Inflammatory macrophage (primary cell): ENCODE measurements around the gene VTN.

Experiments
- DNase-seq, 2 donors: peaks; one replicate each; pipeline ENCODE4 v3.0.0-alpha.2; 2020 to 2022
- total RNA-seq, 18 experiments: gene quantifications; one replicate each; lab custom pipeline; 2026; ENCODE audit warnings: mixed read lengths in 6 of 18, inconsistent platforms in 2 of 18; lab: John Stamatoyannopoulos, UW

Gene VTN, protein sequence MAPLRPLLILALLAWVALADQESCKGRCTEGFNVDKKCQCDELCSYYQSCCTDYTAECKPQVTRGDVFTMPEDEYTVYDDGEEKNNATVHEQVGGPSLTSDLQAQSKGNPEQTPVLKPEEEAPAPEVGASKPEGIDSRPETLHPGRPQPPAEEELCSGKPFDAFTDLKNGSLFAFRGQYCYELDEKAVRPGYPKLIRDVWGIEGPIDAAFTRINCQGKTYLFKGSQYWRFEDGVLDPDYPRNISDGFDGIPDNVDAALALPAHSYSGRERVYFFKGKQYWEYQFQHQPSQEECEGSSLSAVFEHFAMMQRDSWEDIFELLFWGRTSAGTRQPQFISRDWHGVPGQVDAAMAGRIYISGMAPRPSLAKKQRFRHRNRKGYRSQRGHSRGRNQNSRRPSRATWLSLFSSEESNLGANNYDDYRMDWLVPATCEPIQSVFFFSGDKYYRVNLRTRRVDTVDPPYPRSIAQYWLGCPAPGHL
- 0 to 0.59 (median 0) reads per million in 18 experiments for total RNA-seq

DNA sequence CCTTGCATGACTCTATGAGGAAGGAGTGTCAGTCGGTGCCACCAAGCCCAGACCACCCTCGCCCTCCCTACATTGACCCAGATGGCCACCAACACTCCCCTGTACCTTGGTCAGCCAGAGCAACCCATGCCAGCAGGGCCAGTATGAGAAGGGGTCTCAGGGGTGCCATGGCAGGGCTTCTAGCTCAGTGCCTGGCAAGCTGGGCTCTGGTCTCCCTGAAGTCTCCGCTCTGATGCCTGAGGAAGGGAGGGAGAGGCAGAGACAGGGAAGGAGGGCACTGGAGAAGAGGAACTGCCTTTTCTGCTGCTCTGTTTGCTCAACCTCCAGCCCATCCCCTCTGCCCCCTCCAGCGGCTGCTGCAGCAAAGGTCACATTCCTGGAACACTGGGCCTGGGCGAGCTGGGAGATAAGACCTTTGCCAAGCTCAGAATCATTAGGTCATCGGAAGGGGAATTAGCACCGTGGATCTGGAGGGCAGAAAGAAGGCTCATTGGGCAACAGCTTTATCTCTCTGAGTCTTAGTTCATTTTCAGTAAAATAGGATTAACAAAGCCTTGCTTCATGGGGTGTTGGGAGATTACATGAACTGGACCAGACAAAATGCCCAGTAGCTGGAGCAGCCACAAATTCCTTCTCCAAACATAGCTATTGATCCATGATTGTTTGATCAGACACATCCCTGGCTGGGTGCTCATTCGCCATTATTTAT is at the start of gene VTN:
VTN (minus strand) TSS at position 273 of the 709 bp plus-strand sequence; CDS start at position 169, 104 bp downstream.
- DNase-seq = peak; percentile 24 to 51

DNA sequence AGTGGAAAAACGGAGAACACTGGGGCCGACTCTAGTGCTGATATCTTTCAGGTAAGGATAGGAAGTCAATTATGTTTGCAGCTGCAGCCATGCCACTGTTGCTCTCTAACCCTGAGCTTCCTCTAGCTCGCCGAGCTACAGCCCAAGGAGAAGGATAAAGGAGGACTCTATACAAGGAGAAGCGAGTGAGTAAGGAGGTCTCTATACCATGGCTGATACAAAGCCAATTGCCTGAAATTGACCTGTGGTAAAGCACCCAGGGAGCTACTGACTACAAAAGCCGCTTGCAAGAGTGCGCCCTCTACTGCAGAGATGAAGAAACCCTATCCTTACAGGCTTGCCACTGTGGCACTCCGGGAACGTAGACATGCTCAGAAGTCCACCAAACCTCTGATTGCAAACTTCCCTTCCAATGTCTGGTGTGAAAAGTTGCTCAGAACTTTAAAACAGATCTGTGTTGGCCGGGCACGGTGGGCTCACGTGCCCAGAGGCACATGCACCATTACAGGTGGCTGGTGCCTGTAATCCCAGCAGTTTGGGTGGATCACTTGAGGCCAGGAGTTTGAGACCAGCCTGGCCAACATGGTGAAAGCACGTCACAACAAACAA is 46.7 kb upstream of the VTN start:
- peak; percentile 64 to 74 for DNase-seq

DNA sequence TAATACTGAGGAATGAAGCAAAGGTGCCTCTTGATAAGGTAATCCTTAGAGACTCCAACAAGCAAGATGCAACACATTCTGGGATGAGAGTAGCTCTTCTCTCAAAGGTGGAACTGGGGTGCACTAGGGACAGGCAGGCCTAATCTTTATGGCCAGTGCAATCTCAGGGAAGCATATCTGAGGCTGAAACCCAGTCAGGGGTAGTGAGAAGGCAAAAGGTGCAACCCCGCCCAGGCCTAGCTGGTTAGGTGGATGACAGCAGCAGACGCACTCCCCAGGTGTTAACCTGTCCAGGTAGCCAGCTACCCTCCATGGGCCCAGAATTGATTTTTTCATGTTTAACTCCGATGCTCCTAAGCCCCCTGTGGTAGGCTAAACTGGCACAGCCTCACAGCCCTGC is 45.8 kb upstream of the VTN start:
- DNase-seq = no peak

DNA sequence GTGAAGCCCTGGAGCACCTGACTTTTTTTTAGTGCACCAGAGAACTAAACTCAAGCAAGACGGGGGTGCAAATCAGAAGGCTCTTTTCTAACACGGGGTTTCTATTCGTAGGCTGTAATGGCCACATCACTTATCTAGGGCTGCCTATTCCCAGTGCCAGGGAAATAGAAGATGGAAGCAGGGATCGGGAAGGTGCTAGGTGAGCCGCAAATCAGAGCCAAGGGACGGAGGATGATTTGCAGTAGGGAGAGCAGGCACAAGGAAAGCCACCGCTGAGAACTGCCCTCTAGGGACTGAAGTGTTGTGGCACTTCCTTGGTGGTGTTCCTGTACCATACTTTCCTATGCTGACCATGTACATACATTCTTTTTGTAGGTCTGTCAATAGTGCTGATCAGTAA is 43.7 kb upstream of the VTN start:
- DNase-seq = no peak

DNA sequence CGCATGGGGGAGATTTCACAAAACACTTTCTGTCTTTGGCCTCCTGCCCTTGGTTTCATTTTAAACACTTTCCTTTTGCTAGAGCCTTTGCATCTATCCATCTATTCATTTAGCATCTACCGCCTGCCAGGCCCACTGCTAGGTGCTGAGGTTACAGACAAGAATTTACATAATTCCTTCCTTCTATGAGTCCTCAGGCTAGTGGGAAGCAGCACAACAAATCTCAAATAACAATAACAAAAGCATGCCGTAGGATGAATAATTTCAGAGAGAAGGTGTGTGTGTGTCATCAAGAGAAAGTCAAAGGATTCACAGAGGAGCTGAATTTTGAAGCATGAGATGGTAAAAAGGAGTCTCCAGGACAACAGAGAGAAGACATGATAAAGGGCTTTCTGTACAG is 42.0 kb upstream of the VTN start:
- no peak for DNase-seq

DNA sequence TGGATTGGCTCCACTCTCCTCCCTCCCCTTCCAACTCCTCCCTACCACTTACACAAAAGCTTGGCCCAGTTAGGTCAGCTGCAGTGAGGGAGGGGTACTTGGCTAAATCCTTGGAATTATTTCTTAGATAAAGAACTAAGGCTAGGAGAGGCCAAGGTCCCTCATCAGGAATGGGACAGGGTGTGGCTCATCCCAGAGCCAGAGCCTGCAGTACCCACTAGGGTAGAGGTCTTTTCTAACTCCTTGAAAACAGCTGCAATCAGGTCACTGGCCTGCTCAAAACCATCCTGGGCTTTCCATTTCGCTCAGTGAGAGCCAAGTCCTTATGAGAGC is 37.8 kb upstream of the VTN start:
- DNase-seq = no peak

DNA sequence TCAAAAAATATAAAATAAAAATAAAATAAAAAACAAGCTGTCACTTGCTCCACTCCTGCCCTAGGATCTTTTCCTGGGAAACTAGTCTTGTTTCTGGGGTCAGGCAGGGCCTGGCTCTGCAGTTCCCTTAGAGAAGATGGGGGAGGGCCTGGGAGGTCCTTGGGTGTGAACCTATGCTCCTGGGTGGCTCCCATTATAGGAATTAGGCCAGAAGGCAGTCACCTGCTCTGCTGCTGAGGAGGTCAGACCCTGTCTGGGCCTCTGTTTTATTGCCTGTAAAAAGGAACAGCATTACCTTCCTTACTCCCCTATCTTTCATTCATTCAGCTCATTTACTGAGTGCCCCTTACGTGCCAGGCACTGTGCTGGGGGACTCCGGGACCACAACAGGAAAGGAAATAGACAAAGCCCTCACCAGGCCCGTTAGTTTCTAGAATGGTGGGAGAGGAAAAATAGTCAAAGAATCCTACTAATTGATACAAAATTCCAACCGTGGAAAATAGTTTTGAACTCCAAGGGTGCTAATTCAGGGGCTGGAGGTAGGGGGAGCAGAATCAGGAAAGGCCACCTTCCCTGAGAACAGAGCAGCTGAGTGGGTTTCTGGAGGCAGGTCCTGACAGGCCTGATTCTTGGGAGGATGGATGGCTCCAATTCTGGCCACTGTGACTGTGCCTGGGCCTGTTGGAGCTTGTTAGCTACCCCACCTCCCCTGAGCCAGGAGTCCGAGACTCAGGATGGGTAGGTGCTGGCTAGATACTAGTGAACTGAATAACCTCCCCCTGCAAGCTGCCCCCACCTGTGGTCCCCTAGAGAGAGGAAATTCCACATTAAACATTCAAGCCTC is 37.2 kb upstream of the VTN start:
- no peak for DNase-seq

DNA sequence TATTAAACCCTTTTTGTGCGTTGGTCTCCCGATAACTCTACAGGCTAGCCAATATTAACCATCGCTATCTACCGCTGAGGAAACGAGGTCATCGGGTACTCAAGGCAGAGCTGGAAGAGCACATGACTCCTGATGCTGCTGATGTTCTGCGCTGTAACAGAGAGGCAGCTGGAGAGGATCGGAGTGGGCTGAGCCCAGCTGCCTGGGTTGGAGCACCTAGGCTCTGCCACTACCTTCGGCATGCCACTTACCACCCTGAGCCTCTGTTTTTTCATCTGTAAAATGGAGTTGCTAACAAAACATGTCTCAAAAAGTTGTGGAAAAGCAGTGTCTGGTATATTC is 36.3 kb upstream of the VTN start:
- DNase-seq = no peak

DNA sequence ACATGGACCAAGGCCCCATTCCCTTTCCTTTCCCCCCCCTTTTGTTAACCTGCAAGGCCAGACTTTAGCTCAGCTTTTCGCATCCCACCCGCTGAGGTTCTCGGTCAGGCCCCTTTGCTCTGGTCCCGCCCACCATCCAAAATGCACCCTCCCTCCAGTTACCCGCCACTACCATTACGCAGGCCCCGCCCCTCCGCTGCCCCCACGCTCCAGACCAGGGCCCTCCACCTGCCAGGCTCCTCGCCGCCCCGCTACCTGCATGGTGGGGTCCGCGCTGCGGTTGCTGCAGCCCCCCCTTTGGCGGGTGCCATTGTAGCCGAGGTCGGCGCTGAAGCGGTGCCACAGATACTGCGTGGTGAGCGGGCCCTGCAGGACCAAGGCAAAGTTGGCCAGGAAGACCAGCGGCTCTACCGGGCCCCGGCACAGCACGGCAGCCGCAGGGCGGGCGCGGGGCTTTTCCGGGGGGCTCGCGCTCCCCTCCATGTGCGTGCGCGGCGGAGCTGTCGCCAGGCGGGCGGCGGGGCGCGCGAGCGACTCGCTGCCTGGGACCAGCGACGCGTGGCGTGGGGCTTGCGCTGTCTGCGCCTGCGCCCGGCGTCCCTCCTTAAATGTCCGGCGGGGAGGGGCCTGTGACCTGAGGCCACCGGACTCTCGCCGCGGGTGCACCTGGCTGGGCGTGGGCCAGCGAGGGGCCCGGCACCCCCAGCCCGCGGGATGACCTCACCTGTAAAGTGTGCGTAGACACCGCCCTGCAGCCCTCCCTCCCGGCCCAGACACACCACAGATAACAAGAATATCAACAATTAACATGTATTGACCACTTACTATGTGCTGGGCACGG is 35.7 kb upstream of the VTN start, which contains the start of gene SLC46A1:
SLC46A1 (minus strand) TSS at position 581 of the 841 bp plus-strand sequence; CDS start at position 483, 98 bp downstream.
- peak in 1 of 2 donors; percentile 14 for DNase-seq

DNA sequence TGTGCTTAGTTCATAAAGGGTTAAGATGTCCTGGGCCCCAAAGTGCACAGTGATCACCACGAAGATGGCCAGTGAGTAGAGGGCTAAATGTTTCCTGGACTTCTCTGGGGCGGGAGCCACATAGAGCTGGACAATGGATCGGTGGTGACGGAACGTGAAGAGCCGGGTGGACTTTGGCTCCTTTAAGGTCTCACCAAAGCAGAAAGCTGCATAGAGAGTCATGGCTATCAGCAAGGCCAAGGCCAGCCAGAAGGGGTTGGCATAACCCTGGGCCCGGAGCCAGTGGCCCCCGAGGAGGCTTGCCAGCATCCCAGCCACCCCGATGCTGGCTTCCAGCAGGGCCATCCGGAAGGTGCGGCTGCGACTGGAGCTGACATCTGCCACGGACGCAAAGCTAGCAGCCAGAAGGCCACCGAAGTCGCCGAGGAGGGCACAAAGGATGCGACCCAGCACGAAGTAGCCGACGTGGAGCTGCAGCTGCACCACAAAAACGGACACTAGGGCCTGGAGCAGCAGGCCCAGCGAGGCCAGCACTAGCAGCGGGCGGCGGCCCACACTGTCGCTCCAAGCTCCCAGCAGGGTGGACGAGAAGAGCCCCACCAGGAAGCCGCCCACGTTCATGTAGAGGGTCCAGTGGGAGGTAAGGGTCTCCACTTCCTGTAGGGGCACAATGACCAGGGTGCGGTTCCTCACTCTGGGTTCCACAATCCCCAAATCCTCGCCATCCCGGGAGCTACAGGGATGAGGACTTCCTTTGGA is 34.9 kb upstream of the VTN start:
- DNase-seq = no peak

DNA sequence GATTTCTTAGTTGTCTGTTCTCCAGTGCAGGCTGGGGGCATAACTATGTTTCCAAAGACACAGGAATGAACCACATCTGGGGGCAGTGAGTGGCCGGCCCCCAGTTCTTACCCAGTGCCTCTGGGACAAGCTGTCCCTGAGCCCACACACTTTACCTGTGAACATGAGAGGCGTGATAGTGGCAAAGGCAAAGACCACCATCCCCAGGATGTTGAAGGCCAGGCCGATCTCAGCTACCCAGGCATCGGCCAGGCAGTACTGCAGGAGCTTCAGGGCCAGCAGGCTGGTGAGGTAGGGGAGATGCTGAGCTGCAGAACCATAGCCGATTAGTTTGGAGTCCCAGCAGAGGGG is 34.3 kb upstream of the VTN start:
- no peak for DNase-seq

DNA sequence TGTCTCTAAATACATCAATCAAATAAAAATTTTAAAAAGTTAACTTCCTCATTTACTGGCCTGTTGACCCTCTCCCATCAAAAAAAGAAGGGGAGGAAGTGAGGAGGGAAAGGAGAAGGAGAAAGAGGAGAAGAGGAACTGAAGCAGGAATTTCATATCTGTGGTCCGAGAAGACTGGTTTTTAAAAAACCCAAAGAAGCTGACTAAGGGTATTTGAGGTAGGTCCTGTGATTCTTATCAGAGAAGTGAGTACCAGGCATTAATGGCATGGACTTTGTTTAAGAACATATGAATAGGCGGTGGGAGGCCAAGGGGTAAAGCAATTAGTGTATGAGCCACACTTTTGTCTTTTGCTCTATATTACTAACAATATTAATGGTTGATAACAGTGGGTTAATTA is 33.9 kb upstream of the VTN start:
- DNase-seq = peak in 1 of 2 donors; percentile 43

DNA sequence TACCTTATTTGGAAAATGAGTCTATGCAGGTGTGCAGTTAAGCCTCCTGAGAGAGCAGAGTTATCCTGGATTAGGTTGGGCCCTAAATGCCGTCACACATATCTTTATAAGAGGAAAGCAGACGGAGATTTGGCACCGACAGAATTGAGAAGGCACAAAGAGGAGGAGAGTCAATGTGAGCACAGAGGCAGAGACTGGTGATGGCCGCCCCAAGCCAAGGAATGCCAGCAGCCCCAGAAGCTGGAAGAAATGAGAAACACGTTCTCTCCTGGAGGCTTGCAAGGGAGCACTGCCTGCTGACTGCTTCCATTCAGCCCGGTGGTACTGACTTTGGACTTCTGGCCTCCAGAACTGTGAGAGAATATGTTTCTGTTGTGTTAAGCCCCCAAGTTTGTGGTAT is 32.7 kb upstream of the VTN start:
- no peak for DNase-seq

DNA sequence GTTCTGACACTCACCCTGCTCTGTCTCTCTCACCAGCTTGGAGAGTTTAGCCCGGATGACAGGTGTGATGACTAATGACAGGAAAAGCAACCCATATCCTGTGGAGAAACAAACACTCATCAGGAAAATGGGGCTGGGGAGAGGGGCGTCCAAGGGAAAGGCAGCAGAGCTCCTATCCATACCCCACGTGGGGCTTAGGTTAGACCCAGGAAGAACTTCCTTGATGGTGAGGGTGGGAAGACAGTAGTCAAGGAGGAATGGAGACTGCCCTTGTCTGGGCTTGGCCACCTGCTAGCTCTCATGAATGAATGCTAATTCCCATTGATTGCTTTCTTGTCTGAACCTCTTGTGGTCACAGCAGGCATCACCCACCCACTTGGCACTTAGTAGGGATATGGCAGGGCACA is 32.1 kb upstream of the VTN start:
- no peak for DNase-seq

DNA sequence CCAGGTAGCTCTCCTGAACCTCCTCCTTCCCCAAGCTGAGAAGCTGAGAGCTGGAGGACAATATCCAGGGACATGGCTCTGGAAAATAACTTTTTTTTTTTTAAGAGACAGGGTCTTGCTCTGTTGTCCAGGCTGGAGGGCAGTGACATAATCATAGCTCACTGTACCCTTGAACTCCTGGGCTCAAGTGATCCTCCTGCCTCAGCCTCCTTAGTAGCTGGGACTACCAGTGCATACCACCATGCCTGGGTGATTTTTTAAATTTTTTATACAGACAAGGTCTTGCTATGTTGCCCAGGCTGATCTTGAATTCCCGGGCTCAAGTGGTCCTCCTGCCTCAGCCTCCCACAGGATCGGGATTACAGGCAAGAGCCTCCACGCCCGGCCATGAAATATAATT is 29.7 kb upstream of the VTN start:
- DNase-seq = no peak

DNA sequence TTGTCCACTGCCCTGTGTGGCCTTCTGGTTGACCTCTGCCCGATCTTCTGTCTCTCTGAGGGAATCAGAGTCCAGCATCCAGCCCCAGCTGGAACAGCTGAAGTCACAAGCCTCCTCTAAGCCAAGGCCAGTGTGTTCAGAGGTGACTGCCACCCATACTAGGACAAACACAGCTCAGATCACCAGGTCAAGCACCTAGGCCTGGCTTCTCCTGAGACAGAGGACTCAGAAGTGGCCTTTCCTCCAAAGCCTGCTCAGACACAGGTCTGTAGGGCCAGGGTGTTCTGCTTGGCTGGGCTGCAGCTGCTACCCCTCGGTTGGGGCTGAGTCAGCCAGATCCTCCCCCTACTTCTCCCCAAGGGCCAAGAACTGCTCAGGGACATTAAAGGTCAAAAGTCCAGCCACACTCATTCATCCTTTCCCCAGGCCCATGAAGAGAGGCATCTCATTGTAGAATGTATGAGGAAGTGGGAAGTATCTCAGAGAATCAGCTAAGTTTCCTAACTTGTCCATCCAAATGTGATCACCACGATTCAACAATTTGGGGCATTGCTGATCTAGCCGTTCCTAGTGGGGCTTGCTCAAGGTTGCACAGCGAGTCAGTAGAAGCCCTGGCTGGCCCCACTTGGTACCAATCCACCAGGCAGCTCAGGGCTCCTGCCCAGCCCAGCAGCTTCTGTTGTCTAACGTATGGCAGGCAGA is 28.3 kb upstream of the VTN start:
- DNase-seq = peak; percentile 6 to 7

DNA sequence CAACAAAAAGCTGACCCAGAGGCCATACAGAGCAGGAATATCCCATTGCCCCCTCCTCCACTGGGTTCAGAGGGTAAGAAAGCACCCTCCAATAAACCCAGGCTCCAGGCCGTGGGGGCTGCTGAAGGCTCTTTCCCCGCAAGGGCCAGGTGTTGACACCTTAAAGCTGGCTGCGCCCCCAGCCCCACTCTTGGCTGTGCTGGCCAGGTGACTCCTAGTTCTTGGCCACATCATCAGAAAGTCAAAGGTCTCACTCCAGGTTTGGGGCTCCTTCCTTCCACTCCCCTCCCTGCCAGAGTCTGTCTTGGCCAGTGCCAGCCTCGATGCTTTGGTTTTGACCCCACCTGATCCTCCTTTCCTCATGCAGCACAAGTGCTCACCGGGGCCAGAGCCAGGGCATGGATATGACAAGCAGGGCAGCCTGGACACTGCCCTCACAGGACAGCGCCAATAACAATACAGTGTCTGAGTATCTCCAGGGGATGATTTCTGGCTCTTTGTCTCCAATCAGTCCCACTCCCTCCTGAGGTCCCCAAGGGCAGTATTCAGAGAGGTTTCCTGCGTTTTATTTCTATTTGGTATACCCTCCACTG is 27.7 kb upstream of the VTN start:
- no peak for DNase-seq

DNA sequence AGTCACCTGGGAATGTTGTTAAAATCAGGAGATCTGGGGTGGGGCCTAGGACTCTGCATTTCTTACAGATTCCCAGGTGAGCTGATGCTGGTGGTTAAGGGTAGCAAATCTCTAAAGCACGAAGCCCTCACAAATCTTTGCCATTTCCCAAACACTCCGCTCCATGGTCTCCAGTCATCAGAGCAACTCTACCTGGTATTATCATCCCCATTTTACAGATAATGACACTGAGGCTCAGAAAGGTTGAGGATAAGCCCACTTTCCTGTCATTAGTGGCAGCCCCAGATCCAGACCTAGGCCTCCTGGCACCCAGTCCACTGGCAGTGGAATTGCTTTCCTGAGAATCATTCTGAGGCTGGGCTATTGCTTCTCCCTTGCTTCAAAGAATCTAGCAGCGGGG is 27.2 kb upstream of the VTN start:
- DNase-seq = no peak

DNA sequence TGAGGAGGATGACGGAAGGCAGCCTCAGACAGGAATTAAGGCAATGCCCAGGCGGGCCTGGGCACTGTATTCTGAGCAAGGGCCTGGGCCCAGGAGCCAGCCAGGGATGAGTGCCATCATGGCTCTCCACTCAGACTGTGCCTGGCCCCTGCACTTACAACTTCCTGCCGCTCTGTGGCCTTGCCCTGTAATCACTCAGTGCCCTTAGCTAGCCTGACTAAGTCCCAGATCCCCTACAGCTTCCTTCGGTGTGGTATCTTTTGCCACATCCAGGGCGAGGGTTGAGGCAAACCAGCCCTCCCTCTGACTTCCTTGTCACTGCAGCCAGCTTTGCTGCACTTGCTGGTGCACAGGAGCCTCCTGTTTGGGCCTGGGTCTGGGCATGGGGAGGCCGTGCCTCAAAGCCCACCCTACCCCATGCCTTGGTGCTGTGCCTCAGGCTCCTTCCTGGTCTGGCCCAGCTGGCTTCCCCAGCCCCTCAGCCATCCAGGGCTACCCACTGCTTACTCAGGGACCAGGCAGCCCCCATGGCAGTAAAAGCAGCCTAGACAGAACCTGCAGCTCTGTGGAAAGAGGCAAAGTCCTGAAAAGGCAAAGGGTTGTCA is 26.6 kb upstream of the VTN start:
- DNase-seq = no peak

DNA sequence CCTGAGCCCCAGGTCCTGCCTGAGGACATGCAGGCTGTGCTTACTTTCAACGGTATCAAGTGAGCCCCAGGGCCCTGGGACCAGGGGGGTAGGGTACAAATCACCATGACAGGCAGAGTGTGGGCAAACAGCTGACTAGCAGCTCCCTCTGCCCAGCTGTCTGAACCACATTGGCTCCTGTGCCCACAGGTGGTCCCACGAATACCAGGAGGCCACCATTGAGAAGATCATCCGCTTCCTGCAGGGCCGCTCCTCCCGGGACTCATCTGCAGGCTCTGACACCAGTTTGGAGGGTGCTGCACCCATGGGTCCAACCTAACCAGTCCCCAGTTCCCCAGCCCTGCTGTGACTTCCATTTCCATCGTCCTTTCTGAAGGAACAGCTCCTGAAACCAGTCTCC is 25.9 kb upstream of the VTN start:
- no peak for DNase-seq
